Measurements from ENCODE around the gene CPAMD8. TPM values are rescaled to one million over a fixed set of nuclear protein-coding genes. Genes with fewer than 3 reads are reported as not detected.

The CPAMD8 gene
- total RNA-seq, 1 donor = 0.36 TPM

DNA sequence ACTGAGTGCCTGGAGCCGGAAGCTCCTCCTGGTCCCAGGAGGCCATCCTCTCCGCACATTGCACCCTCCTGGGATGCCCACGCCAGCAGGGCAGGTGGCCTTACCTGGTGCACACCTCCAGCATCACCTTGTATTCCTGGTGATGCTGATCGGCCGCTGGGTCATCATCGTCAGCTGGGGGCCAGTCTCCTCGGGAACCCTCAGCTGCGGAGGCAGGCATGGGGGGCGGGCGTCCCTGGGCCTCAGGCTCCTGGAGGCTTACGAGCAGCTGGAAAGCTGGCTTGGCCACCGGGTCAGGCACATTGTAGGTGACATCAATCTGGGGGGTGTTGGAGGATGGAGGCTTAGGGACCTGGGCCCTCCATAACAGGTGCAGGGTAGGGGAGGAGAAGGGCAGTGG, 124.1 kb downstream of the CPAMD8 start:
- no peak overlapping the region for H2AFZ ChIP-seq (ENCODE audit: low read length)
- H3K27me3 ChIP-seq (ENCODE audit: insufficient read depth, low read length) = no peaks in the 10 kb centered on the region
- no peaks in the 10 kb centered on the region for H3K79me2 ChIP-seq (ENCODE audit: insufficient read depth, low read length)
- no peak for TF ChIP-seq CTCF (IDR thresholded peaks at IDR 0.05; ENCODE audit: extremely low read depth, low read depth, low read length)
- H3K36me3 ChIP-seq (ENCODE audit: insufficient read depth, low read length) = no peaks in the 10 kb centered on the region
- H4K20me1 ChIP-seq (ENCODE audit: insufficient read depth, low read length) = no peaks in the 10 kb centered on the region
- H3K9me3 ChIP-seq (ENCODE audit: low read depth, low read length) = no peaks in the 10 kb centered on the region
- H3K4me1 ChIP-seq (ENCODE audit: insufficient read depth, low read length) = no peaks in the 10 kb centered on the region
- peak; percentile 37 for DNase-seq (ENCODE audit: insufficient read length, low spot score, missing footprints)
- H3K27ac ChIP-seq (ENCODE audit: low read depth, low read length) = no peak overlapping the region
- no peak overlapping the region for H3K4me2 ChIP-seq (ENCODE audit: insufficient read depth, low read length)
- H3K4me3 ChIP-seq (ENCODE audit: insufficient read depth, low read length) = no peak overlapping the region

DNA sequence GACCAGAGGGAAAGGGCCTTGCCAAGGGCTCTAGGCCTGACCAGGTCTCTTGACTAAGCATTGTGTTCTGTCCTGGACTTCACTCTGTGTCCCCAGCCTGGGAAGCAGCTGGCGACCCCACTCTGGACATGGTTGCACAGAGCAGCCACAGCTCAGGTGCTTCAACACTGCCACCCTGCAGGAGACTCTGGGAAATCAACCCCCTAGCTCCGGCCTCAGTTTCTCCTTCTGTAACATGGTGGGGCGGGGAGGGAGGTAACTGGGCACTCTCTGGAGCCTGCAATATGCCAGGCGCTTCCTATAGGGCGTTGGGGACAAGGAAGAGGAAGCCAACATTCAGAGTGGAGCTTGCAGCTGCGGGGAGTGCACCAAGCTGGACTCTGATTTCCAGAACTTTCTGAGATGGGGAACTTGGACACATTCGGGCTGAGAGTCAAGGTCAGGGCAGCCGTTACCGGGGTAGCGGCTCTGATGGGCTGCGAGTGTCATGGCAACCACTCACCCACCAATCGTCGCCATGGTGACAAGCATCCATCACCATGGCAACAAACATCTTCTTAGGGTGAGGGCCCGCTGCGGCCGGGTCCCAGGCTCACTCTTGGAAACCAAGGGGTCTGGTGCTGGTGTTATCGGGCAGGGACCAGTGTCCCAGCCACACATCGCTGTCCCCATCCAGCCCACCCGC, 125.0 kb downstream of the CPAMD8 start:
- DNase-seq (ENCODE audit: insufficient read length, low spot score, missing footprints) = peak; percentile 62
- Histone ChIP-seq H3K36me3 (ENCODE audit: insufficient read depth, low read length) (no peaks in the 10 kb centered on the region), H4K20me1 (ENCODE audit: insufficient read depth, low read length) (no peaks in the 10 kb centered on the region), H3K79me2 (ENCODE audit: insufficient read depth, low read length) (no peaks in the 10 kb centered on the region), H3K27ac (ENCODE audit: low read depth, low read length) (no peak overlapping the region), H3K27me3 (ENCODE audit: insufficient read depth, low read length) (no peaks in the 10 kb centered on the region), H3K4me3 (ENCODE audit: insufficient read depth, low read length) (no peak overlapping the region), H2AFZ (ENCODE audit: low read length) (no peak overlapping the region), H3K4me2 (ENCODE audit: insufficient read depth, low read length) (no peak overlapping the region), H3K4me1 (ENCODE audit: insufficient read depth, low read length) (no peaks in the 10 kb centered on the region), H3K9me3 (ENCODE audit: low read depth, low read length) (no peaks in the 10 kb centered on the region)
- TF ChIP-seq CTCF (IDR thresholded peaks at IDR 0.05; ENCODE audit: extremely low read depth, low read depth, low read length) = no peak

DNA sequence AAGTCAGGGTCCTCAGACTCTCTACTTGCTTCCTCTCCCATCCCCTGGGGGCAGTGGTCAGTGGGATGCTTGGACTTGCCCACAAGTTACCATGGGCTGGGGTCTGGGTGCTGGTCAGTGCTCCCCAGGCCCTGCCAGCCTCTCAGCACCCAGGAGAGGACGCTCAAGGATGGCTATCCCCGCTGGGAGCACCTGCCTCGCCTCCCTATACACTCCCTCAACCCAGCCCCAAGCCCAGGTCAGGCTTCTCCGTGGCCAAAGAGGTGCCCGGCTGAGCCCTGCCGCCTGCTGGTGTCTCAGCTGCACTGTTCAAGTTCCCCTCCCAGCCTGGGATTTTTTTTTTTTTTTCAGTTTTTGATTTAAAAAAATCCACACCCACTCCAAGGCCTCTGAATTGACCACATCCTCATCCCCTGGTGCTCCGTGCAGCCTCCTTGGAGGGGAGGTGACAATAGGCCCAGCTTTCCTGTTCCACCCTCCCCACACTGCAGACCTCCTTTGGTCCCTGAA, 127.0 kb downstream of the CPAMD8 start:
- H3K9me3 ChIP-seq (ENCODE audit: low read depth, low read length) = no peaks in the 10 kb centered on the region
- no peaks in the 10 kb centered on the region for H3K36me3 ChIP-seq (ENCODE audit: insufficient read depth, low read length)
- no peak overlapping the region for H3K4me2 ChIP-seq (ENCODE audit: insufficient read depth, low read length)
- no peak overlapping the region for H3K27ac ChIP-seq (ENCODE audit: low read depth, low read length)
- no peak overlapping the region for H3K4me3 ChIP-seq (ENCODE audit: insufficient read depth, low read length)
- no peaks in the 10 kb centered on the region for H4K20me1 ChIP-seq (ENCODE audit: insufficient read depth, low read length)
- H3K79me2 ChIP-seq (ENCODE audit: insufficient read depth, low read length) = no peaks in the 10 kb centered on the region
- H3K4me1 ChIP-seq (ENCODE audit: insufficient read depth, low read length) = no peaks in the 10 kb centered on the region
- no peak overlapping the region for H2AFZ ChIP-seq (ENCODE audit: low read length)
- TF ChIP-seq CTCF (IDR thresholded peaks at IDR 0.05; ENCODE audit: extremely low read depth, low read depth, low read length) = peak; percentile 62
- DNase-seq (ENCODE audit: insufficient read length, low spot score, missing footprints) = peak; percentile 98
- H3K27me3 ChIP-seq (ENCODE audit: insufficient read depth, low read length) = peaks cover 2% of the 10 kb centered on the region

DNA sequence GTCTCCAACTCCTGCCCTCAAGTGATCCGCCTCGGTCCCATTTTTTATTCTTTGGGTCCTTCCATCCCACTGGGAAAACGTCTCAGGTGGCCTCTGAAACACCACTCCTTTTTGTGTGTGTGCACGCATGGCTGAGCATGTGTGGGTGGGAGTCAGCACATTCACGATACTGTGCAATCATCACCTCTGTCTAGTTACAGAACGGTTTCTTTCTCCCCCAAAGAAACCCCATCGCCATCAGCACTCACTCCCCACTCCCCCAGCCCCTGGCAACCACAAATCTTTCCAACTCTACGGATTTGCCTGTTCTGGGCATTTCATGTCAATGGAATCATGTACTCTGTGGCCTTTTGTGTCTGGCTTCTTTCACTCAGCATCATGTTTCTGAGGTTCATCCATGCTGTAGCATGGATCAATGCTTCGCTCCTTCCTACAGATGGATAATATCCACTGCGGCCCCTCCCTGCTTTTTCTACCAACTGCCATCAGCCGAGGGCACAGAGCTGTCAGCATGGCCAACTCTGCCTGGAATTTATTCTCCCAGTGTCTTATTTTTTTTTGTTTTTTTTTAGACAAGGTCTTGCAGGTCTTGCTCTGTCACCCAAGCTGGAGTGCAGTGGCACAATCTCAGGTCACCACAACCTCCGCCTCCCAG, 128.1 kb downstream of the CPAMD8 start:
- H3K36me3 ChIP-seq (ENCODE audit: insufficient read depth, low read length) = no peaks in the 10 kb centered on the region
- H3K9me3 ChIP-seq (ENCODE audit: low read depth, low read length) = no peaks in the 10 kb centered on the region
- H4K20me1 ChIP-seq (ENCODE audit: insufficient read depth, low read length) = no peaks in the 10 kb centered on the region
- no peak overlapping the region for H3K27ac ChIP-seq (ENCODE audit: low read depth, low read length)
- no peak for TF ChIP-seq CTCF (IDR thresholded peaks at IDR 0.05; ENCODE audit: extremely low read depth, low read depth, low read length)
- no peaks in the 10 kb centered on the region for H3K4me1 ChIP-seq (ENCODE audit: insufficient read depth, low read length)
- no peak overlapping the region for H3K4me2 ChIP-seq (ENCODE audit: insufficient read depth, low read length)
- H3K79me2 ChIP-seq (ENCODE audit: insufficient read depth, low read length) = no peaks in the 10 kb centered on the region
- peak; percentile 65 for DNase-seq (ENCODE audit: insufficient read length, low spot score, missing footprints)
- peaks cover 2% of the 10 kb centered on the region for H3K27me3 ChIP-seq (ENCODE audit: insufficient read depth, low read length)
- no peak overlapping the region for H2AFZ ChIP-seq (ENCODE audit: low read length)
- H3K4me3 ChIP-seq (ENCODE audit: insufficient read depth, low read length) = no peak overlapping the region
